Sigmoid colon (tissue), 4 donors: ENCODE data around the gene TPCN2.

ENCODE experiments used
- POLR2A ChIP-seq, 2 donors: fragments of 450-650 bp; IDR thresholded peaks; one replicate each; pipeline ENCODE4 v1.6.1; 2016; ENCODE audit warnings: antibody characterized with exemption in 2 of 2, mild to moderate bottlenecking in 2 of 2, moderate library complexity in 2 of 2
- POLR2AphosphoS5 ChIP-seq, 4 donors: sonication (generic); formaldehyde crosslinking; IDR thresholded peaks; one replicate each; pipeline ENCODE4 v1.6.1; 2017; ENCODE audit warnings: antibody characterized with exemption in 4 of 4
- TF ChIP-seq, protein P1 (sequence below), 4 experiments: fragments of 450-650 bp in 3 of 4; fragments of 200-600 bp in 1 of 4; IDR thresholded peaks; one replicate each; pipeline ENCODE4 v1.5.1; 2016 to 2019; ENCODE audit warnings: antibody characterized with exemption in 4 of 4, mild to moderate bottlenecking in 3 of 4, moderate library complexity in 2 of 4

DNA sequence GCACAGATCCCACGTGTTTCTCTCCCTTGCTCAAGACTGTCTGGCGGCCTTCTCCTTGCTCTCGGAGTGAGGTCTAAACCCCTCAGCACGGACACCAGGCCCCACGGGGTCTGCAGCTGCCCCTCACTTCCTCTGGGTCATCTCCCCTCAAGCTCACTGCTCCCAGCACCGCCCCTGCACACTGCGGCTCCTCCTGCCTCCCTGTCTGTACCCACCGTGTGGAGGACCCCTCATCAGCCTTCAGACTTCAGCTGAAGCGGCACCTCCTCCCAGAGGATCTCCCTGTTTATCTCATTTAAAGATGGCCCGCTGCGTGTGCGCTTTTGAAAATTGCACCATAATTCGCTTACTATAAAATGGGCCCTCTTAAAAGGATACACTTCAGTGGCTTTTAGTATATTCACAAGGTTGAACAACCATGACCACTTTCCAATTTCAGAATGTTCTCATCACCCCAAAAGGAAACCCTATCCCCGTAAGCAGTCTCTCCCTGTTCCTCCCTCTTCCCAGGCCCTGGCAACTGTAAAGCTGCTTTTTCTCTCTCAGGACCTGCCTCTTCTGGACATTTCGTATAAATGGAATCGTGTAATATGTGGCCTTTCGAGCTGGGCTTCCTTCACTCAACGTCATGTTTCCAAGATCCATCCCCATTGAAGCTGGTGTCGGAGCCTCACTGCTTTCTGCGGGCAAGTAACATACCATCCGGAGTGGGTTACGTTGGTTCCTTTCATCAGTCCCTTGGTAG lies 14.4 kb upstream of the TPCN2 start:
- TF ChIP-seq POLR2AphosphoS5 (IDR thresholded peaks at IDR 0.05) (no peak), POLR2A (IDR thresholded peaks at IDR 0.05) (no peak)
- TF ChIP-seq, protein P1, sequence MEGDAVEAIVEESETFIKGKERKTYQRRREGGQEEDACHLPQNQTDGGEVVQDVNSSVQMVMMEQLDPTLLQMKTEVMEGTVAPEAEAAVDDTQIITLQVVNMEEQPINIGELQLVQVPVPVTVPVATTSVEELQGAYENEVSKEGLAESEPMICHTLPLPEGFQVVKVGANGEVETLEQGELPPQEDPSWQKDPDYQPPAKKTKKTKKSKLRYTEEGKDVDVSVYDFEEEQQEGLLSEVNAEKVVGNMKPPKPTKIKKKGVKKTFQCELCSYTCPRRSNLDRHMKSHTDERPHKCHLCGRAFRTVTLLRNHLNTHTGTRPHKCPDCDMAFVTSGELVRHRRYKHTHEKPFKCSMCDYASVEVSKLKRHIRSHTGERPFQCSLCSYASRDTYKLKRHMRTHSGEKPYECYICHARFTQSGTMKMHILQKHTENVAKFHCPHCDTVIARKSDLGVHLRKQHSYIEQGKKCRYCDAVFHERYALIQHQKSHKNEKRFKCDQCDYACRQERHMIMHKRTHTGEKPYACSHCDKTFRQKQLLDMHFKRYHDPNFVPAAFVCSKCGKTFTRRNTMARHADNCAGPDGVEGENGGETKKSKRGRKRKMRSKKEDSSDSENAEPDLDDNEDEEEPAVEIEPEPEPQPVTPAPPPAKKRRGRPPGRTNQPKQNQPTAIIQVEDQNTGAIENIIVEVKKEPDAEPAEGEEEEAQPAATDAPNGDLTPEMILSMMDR (IDR thresholded peaks at IDR 0.05): no peak
